ENCODE results near the gene XPNPEP2. TPM values are rescaled to one million over a fixed set of nuclear protein-coding genes. Genes with fewer than 3 reads are reported as not detected.

The XPNPEP2 gene, protein sequence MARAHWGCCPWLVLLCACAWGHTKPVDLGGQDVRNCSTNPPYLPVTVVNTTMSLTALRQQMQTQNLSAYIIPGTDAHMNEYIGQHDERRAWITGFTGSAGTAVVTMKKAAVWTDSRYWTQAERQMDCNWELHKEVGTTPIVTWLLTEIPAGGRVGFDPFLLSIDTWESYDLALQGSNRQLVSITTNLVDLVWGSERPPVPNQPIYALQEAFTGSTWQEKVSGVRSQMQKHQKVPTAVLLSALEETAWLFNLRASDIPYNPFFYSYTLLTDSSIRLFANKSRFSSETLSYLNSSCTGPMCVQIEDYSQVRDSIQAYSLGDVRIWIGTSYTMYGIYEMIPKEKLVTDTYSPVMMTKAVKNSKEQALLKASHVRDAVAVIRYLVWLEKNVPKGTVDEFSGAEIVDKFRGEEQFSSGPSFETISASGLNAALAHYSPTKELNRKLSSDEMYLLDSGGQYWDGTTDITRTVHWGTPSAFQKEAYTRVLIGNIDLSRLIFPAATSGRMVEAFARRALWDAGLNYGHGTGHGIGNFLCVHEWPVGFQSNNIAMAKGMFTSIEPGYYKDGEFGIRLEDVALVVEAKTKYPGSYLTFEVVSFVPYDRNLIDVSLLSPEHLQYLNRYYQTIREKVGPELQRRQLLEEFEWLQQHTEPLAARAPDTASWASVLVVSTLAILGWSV
- total RNA-seq (1 to 10 TPM; 2.6 to 2.9 TPM), polyA plus RNA-seq (ENCODE audit: insufficient read length in 6 of 6) (10 to 100 TPM in 1 of 6 donors, 1 to 10 TPM in 5; 5.8 to 11.0 (median 8.5) TPM)
- long read RNA-seq, donor 1: 0 reads
- long read RNA-seq, donor 2: 0 reads
- long read RNA-seq, donor 3, partial matches to known transcripts: 0 of 2 reads
- long read RNA-seq, donor 3, other reads (novel, unspliced or antisense): 0 of 2 reads
- long read RNA-seq, donor 4, partial matches to known transcripts: 1 of 3 reads
- long read RNA-seq, donor 4, other reads (novel, unspliced or antisense): 0 of 3 reads
- long read RNA-seq, donor 5: 0 reads
- long read RNA-seq, donor 6, partial matches to known transcripts: 5 of 5 reads
- long read RNA-seq, donor 6, other reads (novel, unspliced or antisense): 0 of 5 reads
- long read RNA-seq, donor 7, partial matches to known transcripts: 0 of 3 reads
- long read RNA-seq, donor 7, other reads (novel, unspliced or antisense): 0 of 3 reads
- long read RNA-seq, donor 8, partial matches to known transcripts: 0 of 3 reads
- long read RNA-seq, donor 8, other reads (novel, unspliced or antisense): 0 of 3 reads
- long read RNA-seq, donor 9: 0 reads
- long read RNA-seq, donor 10, partial matches to known transcripts: 1 of 1 reads
- long read RNA-seq, donor 10, other reads (novel, unspliced or antisense): 0 of 1 reads
- long read RNA-seq, donor 11: 0 reads
- long read RNA-seq, donor 12: 0 reads

- H3K36me3 ChIP-seq: no peaks in the 10 kb centered on the region
- ATAC-seq (peak; percentile 59), DNase-seq (peak in 2 of 4 donors; percentile 81 to 90)
- H3K4me3 ChIP-seq: no peak within 1 kb of the TSS
- H3K27ac ChIP-seq: peak within 1 kb of the TSS; percentile 7 to 28
- no peak for TF ChIP-seq CTCF (IDR thresholded peaks at IDR 0.05)
- H3K4me1 ChIP-seq: peaks cover 0 to 3% of the 10 kb centered on the region in 2 donors
- no peaks in the 10 kb centered on the region for H3K27me3 ChIP-seq
- H3K9me3 ChIP-seq: no peaks in the 10 kb centered on the region
- intact Hi-C loops (cut with DNase I): no loop called here
Observed at GRCh38 chrX:129738466-129739308, at the start of gene XPNPEP2. TSS of gene XPNPEP2 (plus strand) at chrX:129738979. CDS start at chrX:129739214, 235 bp downstream.

DNA sequence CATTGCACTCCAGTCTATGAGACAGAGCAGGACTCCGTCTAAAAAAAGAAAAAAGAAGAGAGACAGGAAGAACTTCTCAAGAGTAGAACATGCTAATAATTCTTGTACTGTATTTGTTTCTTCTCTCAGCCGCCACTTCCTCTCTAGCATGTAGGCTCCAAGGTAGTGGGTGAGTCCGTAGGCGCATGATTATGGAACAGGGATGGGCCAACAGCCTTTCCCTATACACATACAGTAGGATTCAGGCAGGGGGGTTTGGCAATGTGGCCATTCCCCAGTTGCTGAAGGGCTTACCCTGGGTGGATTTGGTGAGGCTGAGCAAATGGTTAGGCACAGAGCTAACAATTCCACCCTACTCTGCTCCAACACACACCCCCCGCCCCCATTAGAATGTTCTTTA, 49.0 kb upstream of the XPNPEP2 start:
- no peaks in the 10 kb centered on the region for H3K9me3 ChIP-seq
- ATAC-seq (no peak), DNase-seq (no peak)
- H3K4me1 ChIP-seq: no peaks in the 10 kb centered on the region
- no peak for TF ChIP-seq CTCF (IDR thresholded peaks at IDR 0.05)
- H3K27ac ChIP-seq: no peak overlapping the region
- H3K4me3 ChIP-seq: no peak overlapping the region
- no peaks in the 10 kb centered on the region for H3K36me3 ChIP-seq
- no peaks in the 10 kb centered on the region for H3K27me3 ChIP-seq
- intact Hi-C loops (cut with DNase I): no loop called here

DNA sequence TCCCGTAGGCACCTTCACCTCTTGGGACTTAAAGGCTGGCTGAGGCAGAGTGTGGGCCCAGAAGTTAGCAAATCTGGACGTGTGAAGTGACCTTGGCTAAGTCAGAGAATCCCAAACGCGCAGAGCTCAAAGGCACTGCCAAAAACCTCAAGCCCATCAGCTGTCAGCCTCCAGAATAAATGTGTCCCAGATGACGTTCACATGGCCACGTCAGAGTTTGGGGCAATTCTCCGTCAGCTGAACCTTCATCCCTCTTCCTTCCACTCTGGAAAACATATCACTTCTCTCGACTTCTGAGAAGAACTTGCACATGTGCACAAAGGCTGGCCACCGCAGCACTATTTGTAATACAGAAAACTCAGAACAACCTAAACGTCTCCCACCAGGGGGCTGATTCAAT, 48.3 kb upstream of the XPNPEP2 start:
- DNase-seq (no peak), ATAC-seq (no peak)
- no peaks in the 10 kb centered on the region for H3K27me3 ChIP-seq
- H3K36me3 ChIP-seq: no peaks in the 10 kb centered on the region
- H3K9me3 ChIP-seq: no peaks in the 10 kb centered on the region
- intact Hi-C loops (cut with DNase I): no loop called here
- no peaks in the 10 kb centered on the region for H3K4me1 ChIP-seq
- H3K4me3 ChIP-seq: no peak overlapping the region
- no peak for TF ChIP-seq CTCF (IDR thresholded peaks at IDR 0.05)
- no peak overlapping the region for H3K27ac ChIP-seq

DNA sequence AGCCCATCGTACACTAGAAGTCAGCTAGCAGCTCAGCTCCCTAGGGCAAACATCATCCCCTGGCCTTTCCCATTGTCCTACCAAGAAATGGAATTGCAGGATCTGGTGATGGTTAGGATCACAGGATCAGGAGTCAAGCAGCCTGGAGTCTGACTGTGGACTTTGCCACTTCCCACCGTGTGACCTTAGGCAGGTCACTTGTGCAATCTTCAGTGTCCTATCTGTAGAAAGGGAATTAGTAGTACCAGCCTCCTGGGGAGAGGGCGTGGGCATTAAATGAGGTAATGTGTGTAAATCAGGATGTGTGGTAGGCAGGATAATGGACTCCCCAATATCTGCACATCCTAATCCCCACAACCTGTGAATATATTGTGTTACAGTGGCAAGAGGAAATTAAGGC, 45.4 kb upstream of the XPNPEP2 start:
- TF ChIP-seq CTCF (IDR thresholded peaks at IDR 0.05): no peak
- no peaks in the 10 kb centered on the region for H3K27me3 ChIP-seq
- H3K4me3 ChIP-seq: no peak overlapping the region
- DNase-seq (no peak), ATAC-seq (no peak)
- H3K4me1 ChIP-seq: no peaks in the 10 kb centered on the region
- H3K27ac ChIP-seq: no peak overlapping the region
- intact Hi-C loops (cut with DNase I): no loop called here
- H3K9me3 ChIP-seq: no peaks in the 10 kb centered on the region
- no peaks in the 10 kb centered on the region for H3K36me3 ChIP-seq
